HG03064 (cell line): Measurements from ENCODE around the gene PDIA5.

Source experiments
- ATAC-seq: cut with Tn5 transposase; IDR thresholded peaks from one replicate; pipeline ENCODE4 v1.9.1; 2021; ENCODE audit warnings: low read depth; ENCODE audit not compliant: unreplicated experiment

The PDIA5 gene

DNA sequence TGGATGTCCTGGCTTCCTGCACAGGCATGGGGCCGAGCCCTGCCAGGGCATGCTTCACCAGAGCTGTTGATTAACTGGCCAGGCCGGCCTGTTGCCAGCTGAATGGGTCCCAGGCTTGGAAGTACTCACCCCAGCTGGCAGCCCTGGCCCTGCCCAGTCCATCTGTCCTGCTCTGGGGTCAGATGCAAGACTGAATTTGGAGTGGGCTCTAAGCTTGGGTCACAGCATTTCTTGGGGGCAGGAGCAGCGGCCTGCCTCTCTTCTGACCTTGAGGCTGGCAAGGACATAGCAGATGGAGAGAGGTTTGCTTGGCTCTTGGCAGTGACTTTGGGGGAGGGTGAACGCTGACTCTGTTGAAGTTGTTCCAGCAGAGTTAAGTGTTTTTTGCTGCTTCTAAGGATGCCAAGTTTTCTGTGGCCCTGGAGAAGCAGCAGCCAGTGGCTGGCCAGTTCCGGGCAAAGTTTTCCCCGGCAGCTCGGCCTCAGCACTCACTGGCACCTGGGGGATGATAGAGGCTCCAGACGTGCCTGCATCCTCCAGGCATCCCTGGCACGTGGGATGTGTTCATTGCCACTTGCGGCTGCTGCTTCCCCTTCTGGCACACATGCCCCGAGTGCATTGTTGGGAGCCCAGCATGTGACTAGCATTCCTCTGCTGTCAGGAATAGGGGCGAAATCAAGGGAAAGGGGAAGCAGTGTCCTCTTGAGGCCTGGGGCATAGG, 22.9 kb downstream of the PDIA5 start:
- no peak for ATAC-seq

DNA sequence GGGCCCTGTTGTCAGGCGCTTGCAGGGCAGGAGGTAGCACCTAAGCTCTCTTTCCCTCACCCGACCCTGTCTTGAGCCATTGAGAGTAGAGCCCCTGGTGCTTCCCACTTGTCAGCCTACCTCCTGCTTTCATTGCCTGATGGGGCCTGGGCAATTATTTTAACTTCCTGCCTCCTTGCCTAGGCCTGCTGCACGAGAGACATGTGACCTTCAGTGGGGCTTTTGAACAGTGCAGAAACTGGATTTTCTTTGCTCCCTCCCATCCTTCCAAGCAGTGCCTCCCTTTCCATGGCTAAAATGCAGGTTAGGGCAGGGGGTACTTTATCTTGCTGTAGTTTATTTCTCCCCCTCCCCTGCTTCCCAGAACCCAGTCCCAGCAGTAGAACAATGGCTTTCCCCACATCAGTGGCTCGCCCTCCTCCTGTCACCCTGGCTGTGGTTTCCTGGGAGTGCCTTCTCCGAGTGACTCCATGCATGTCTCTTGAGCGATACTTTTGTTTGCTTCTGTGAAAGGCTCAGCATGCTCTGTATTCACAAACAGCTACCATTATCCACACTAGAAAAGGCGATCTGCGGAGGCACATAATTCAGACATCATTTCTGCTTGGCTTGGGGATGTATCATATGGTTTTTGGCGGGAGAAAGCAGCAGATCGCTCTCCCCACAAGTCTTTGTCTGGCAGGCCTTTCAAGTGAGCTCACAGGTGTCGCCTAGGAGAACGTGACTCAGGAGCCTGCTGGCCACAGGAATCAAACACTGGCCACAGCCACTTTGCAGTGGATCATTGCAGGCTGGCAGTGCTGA, 24.1 kb downstream of the PDIA5 start:
- ATAC-seq = no peak

DNA sequence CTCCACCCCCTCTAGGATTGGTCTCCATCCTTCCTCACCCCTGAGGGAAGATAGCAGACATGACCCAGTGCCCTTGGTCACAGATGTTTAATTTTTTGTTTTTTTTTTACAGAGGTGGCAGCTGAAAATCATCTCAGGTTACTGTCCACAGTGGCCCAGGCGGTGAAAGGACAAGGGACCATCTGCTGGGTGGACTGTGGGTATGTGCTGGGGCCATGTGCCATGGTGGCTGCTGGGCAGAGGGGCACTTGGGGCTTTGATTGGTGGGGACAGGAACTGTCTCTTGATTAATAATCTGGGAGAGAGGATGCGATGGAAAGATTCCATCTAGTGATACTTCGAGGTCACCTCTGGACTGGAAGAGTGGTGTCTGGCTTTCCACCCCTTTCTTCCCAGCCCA, 25.4 kb downstream of the PDIA5 start:
- ATAC-seq = no peak

DNA sequence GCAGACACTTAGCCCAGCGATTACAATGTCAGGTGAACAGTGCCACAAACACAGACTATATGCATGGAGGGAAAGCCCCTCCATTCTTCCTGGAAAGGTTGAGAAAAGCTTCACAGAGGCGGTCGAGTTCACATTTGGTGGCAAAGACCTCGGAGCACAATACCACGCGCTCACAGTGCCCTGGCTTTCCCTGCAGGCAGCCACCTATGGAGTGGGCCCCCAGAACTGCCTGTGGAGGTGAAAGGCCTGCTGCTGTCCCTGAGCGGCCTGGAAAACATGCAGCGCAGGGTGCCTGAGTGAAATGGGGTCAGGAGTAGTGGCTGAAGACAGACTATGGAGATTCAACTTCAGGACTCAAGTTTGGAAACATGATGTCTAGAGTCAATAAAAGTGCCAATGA, 26.9 kb downstream of the PDIA5 start:
- no peak for ATAC-seq

DNA sequence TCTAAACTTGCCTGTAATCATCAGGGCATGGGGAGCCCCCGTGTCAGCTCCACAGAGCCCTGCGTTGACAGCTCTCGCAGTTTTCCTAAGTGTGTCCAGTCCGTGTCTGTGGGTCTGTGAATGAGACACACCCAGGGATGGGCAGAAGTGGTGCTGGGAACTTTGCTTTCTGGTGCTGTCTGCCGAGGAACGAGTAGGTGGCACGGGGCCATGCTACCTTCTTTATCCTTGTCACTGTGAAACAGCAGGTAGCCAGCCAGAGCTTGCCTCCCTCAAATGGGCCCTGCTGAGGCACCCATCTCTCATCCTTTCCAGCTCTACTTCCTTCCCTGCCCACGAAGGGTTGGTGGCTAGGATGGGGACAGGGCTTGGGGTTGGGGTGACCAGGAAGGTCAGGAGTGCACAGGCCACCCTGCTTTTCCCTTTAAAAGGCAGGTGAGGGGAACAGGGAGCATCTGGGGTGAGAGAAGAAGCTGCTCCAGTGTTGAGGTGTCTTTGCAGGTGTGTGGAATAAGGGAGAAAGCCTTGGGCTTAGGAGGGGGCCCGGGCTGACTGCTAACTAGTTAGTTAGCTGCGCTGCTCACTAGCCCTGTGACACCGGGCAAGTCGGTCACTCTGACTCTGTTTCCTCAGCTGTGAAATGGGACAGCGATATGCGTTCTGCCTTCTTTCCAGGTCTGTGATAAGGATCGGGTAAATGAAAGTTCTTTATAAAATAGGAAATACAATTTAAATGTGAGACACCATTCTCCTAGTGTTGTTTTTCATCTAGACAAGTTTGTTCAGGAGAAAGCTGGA, 27.9 kb downstream of the PDIA5 start:
- ATAC-seq = no peak

DNA sequence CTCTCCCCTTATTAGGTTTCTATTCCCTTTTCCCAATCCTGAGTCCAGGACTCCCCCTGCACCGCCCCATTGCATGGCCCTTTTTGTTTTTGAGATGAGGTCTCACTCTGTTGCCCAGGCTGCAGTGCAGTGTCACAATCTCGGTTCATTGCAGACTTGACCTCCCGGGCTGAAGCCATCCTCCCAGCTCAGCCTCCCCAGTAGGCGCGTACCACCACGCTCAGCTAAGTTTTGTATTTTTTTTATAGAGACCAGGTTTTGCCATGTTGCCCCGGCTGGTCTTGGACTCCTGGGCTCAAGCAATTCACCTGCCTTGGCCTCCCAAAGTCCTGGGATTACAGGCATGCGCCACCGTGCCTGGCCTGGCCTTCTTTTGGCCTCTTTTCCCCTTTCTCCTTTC, 29.3 kb downstream of the PDIA5 start:
- ATAC-seq = no peak

DNA sequence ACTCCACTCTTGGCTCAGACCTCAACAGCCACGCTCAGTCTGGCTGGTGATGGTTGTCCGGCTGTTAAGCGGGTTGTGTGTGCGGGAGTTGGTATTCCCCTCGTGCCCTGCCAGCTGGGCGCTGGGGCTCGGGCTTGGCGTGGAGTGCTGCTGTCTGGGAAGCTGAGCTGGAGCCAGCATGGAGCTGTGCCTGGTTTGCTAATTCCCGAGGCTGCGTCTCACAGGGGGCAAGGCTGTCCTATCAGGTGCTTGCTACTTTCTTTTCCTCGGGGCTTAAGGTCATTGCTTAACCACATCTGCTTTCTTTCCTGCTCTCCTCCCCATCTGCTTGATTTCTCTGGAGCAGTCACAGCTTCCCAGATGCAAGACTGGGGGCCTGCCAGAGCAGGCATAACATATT, 29.9 kb downstream of the PDIA5 start:
- ATAC-seq = no peak

DNA sequence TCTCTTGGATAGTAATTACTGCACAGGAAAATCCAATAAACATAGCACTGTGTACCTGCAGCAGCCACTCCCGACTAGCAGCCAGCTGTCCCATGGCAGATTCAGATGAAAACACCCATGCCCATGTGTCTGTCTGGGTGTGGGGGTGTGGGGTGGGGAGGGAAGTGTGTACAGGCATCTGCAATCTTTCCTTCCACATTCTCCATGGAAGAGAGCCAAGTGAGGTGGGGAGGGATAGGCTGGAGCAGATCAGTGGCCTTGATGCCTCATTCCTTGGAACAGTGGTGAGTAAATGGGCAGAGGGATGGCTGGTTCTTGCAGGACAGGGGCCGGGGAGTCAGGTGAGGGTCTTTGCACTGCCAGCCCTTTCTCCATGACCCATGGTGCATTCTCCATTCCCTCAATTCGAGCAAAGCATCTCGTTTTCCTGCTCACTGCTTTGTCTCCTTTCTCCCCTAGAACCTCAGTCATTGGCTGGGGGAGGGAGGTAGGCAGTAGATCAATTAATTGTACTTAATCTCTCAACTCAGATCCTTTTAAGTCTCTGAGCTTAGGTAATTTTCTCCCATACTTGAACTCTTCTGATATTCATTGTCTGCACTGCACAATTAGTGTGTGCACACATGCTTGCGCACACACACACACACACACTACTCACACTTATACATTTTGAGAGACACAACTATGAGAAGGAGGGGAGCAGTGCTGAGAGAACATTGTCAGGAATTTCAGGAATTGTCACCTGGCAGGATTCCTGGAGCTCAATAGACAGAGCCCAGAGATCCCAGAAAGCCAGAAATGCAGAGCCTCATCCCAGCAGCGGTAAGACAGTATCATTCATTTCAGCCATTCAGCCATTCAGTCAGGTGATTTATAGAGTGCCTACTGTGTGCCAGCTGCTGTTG, 31.9 kb downstream of the PDIA5 start:
- no peak for ATAC-seq

DNA sequence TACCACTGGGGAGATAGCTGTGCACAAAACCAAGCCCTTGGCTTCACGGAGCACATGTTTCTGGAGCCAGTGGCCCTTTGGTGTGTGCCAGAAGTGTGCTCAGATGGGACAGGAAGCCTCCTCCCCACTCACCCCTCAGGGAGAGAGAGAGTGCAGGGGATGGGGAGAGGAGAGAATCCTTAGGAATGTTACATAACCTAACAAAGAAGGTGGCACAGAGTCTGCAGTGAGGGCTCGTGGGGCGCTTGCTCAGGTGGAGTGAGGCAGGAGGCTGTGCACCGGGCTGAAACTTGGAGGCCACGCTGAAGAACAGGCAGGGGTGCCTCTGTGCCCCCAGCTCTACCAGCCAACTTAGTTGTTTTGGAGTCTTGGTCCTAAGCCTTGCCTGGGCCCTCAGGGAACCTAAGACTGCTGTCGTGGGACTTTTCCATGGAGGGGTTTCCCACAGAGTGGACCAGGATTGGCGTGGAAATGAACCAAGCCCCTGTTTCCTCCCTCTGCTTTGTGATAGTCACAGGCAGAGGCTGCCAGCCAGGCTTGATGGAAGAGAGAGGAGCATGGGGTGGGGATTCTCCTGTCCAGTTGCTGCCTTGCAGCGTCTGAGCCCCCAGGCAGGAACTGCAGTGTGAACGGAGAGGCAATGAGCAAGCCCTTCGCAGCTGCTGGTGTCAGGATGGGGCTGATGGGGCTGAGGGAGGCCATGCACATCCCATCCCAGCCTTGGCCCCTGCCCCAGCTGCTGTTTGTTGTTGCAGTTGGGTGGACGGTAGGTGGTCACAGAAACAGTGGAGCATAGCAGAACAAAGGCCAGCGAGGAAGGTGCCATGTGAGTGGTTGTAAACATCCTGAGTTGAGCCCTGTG, 32.7 kb downstream of the PDIA5 start:
- no peak for ATAC-seq

DNA sequence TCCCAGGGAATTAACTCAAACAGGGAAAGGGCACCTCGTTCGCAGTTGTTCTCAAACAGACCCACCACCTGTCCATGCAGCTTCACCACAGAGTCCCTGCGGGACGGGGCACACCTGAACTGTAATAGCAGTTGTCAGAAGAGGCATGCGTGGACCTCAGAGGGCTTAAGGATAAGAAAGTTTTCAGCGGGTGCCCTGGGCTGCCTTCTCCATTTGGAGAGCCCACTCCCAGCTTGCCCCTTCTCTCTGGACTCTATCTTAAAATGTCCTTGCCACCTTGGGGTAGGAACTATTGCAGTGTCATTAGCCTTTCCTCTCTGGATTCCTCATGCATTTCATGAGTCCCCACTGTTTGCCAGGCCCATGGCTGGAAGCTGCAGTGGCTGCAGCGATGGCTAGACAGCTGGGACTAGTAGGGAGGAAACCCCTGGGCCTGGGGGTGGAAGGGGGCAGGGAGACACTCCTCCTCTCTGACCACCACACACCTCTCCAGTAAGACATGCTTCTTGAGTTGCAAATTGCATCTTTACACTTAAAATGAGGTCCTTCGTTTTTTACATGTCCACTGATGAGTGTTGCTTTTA, 33.5 kb downstream of the PDIA5 start:
- no peak for ATAC-seq

DNA sequence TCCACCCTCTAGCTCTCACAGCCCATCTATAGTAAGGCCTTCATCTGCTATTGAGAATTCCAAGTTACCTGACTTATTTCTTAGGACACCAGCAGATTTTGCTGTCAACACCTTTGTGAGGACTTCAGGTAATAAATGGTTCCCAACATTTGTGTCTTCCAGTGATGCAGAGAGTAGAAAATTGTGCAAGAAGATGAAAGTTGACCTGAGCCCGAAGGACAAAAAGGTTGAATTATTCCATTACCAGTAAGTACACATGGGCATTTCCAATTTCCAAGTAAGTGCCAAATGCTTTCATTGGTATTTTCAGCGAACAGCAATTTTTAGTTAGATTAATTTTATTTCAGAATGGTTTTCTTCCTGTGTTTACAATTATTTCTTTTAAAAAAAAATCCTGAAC, 35.4 kb downstream of the PDIA5 start:
- no peak for ATAC-seq

DNA sequence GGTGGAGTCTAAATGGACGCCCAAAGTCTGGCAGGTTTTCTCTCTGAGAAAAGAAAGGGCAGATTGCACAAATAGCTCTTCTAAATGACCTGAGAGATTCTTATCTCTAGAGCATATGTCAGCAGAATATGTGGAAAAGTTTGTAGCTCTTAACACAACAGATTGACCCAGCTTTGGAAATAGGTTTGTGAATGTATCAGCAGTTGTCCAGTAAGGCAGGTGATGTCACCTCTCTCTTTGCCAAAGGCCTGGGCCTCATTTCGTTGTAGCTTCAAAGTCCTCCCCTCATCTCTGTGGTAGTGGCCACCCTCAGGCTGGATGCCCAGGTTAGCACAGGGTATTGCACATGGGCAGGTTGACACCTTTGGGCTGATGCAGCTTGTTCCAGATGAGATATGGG, 36.0 kb downstream of the PDIA5 start:
- ATAC-seq = no peak

DNA sequence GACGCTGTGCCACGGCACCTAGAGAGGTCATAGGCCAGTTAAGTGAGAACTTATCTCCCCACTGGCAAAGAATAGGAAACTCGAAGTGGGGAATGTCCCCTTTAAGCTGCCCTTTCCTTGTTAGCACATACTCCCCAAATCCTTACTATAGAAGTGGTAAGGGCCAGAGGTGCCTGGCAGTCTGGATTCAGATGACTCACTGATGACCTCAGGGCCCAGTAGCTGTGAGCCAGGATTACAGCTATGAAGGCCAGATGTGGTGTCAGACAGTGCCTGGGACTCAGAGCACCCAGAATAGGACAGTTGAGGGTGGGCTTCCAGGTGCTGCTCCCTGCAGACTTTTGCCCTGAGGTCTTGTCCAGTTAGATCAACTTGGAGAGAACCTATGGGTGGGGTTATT, 37.7 kb downstream of the PDIA5 start:
- no peak for ATAC-seq

DNA sequence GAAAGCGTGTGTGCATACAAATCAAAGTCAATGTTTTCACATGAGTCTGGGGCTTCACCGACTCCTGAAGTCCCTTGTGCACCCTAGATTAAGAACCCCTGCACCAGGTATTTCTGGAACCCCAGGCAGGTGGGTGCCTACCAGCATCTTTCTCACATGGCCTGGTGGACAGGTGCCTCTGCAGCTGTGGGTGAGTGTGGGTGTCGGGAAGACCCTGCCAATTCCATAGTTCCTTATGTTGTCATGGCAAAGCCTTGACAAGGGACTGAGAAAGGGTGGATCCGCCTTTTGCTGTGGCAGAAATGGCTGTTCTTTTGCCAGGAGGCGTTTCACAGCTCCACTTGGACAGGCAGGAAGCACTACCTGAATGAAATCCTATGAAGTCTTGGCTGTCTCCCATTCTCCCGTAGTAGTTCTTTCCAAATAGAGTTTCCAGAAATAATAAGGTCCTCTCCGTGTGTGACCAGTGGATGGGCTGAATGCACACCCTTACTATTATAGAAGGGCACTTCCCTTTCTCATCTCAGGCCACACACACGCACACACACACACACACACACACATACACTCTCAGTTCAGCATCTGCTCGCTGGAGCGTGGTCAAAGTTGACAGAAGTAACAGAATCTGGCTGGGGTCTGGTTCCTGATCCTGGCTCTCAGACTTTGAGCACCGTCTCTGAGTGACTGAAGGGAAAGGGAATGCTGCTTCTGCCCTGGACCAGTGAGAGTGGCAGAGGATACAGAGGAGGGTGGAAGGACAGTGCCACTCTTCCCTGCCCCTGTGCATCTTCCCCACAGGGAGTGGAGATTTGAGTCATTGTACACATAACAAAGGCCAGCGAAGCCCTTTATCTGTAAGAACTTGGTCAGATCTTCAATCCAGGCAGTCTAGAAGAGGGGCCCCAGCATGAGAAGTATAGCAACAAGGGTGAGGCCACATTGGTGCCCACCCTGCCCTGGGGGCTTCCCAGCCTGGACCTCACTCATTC, 38.7 kb downstream of the PDIA5 start:
- ATAC-seq = no peak

DNA sequence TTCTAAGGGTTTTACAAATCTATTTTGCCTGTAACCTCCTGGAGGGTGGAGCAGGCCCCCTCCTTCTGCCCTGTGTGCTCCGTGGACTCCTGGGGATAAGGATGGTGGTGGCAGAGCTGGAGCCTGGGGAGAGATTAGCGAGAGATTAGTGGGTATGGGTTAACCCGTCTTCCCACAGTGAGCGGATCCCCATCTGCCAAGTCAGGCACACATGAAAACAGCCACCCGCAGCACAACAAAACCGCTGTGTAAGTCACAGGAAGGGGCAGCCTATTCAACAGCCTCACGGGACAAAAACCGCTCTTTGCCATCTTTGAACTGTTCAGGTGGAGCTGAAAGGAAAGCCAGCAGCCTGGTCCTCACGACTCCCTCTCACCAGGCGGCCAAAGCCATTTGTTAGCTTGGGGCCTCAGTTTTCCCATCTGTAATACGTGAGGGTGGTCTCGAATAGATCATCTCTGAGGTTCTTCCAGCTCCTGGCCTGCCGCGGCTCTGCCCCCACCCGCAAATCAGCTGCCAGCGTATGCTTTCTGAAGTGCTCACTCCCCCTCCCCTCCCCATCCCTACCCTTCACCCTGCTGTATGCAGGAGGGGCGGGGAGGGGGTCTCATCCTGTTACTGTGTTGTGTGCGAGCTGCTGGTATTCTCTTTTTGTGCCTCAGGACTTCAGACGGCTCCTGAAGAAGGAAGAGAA, 43.6 kb downstream of the PDIA5 start:
- no peak for ATAC-seq

DNA sequence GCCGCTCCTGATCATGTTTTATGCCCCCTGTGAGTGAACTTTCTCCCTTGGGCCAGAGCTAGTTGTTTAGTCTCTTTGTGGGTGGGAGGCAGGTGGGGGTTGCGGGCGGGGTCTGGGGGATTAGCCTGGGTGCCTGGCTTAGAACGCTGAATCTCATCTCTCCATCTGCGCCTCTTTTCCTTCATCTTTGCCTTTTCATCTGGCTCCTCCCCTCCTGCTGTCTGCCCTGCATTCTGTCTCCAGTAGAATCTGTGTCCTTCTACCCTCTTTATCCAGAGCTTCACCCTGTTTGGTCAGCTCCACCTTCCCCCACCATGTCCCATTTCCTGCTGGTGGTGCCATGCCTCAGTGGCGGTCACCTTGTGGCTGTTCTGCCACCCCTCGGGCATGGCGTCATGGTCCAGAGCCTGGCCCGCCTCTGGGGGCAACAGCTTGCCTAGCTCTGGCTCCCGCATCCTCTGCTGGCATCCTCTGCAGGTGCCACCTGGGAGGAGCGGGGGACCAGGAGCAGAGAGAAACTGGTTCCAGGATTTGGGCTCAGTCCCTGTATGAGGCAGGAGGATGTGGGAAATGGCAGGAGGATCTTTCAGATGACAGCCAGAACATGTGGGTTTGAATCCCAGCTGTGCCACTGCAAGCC, 44.3 kb downstream of the PDIA5 start:
- ATAC-seq = no peak

DNA sequence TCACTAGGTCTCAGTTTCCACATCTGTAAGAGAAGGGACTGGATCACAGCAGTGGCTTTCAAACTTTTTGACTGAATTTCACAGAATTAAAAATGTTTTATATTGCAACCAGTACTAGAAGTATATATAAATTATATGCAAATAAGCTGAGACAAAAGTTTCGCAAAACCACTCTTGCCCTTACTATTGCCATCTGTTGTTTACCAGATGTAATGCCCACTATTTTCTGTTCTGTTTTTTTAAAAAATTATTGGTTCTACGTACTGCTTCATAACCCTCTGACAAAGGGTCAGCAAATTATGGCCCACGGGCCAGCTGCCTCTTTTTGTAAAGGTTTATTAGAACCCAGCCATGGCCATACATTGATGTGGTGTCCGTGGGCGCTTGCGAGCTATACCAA, 44.8 kb downstream of the PDIA5 start:
- ATAC-seq = no peak
